Stimulated activated CD4-positive, alpha-beta T cell treated with anti-CD3 and anti-CD28 coated beads, Interleukin-1b, Interleukin-23, amount 100 ng/mL, for 4 hours (primary cell): ENCODE measurements around the gene RAB31.

Experiments used
- DNase-seq, 2 donors: peaks; one replicate each; pipeline ENCODE4 v3.0.0-alpha.2; 2020; ENCODE audit warnings: low read depth in 2 of 2

Gene RAB31

GRCh38 chr18:9712130-9712577, 4.1 kb downstream of the RAB31 start:
- DNase-seq, result no peak

GRCh38 chr18:9712611-9713010, 4.5 kb downstream of the RAB31 start:
- DNase-seq, result no peak

- no peak for DNase-seq
These were observed 6.4 kb downstream of the RAB31 start for GRCh38 chr18:9714266-9715087.

- no peak for DNase-seq
These were observed 6.9 kb downstream of the RAB31 start for GRCh38 chr18:9715088-9715343.

- no peak for DNase-seq
These were observed 8.1 kb downstream of the RAB31 start for GRCh38 chr18:9715978-9716774.

- DNase-seq, result no peak
These were observed 8.9 kb downstream of the RAB31 start for GRCh38 chr18:9716780-9717563.

DNA sequence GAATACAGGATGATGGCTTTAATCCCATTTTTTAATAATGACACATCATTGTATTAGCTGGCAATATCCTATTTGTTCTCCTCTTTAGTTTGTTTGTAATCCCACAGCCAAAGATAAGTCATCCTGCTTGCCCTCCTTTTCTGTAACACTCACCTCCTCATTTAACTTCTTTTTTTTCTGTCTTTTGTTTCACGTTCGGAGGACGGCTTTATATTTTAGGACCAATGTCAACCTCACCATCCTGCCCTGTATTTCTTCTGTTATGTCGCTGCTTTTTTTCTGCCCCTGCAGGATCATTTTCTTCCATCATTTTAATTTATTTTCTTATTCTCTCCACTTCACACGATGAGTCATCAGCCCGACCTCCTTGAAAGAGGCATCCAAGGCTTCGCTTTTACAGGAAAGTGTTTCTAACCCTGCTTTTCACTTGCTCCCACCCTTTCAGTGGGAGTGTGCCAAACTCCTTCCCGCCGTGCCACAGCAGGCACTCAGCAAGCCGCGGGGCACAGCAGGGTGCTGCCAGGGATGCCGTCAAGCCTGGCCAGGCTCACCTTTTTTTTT, 11.4 kb downstream of the RAB31 start:
- DNase-seq, result no peak

GRCh38 chr18:9720327-9720726, 12.2 kb downstream of the RAB31 start:
- DNase-seq, result no peak

GRCh38 chr18:9721893-9722550, 13.9 kb downstream of the RAB31 start:
- no peak for DNase-seq

DNA sequence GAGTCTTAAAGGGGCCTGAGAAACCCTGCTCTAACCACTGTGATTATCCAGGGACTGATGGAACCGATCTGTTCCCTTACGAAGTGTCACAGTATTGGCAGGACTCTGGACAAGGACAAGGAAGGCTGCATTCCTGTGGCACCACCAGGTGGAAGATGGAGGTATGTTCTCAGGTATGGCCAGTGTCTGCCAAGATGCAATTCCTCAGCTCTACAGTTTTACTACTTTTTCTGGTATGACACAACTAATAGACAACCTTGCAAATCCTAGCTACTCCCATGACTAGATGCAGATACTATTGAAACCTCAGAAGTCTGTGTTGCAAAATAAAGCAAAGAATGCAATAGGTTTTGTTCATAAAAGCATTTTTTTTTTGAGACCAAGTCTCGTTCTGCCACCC, 14.6 kb downstream of the RAB31 start:
- no peak for DNase-seq

DNA sequence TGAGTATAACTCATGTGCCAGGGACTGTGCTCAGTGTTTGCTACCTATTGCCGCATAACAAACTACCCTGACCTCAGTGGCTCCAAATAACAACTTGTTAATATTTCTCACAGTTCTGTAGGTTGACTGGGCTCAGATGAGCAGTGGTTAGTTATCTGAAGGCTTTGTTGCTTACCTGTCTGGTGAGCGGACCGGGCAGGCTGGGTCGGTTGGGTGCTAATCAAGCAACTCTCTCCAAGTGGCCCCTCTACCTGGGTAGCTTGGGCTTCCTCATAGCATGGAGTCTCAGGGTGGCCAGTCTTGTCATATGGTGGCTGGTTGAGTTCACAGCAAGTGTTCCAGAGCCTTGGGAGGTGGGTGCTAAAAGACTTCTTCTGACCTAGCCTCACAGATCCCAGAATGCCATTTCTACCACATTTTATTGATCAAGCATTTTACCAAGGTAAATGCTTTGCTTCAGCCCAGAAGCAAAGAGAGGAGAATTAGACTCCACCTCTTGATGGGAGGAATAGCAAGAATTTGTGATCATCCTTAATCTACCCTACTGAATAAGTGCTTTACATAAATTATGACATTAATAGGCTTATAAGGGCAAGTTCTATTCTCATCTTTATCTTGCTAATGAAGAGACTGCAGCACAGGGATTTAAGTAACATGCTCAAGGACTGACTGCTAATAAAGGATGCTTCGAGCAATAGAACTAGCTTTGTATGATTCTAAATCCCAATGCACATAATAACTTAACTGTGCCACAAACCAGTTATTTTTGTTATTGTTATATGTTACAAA, 16.9 kb downstream of the RAB31 start:
- DNase-seq, result no peak

GRCh38 chr18:9726175-9726574, 18.1 kb downstream of the RAB31 start:
- no peak for DNase-seq

DNA sequence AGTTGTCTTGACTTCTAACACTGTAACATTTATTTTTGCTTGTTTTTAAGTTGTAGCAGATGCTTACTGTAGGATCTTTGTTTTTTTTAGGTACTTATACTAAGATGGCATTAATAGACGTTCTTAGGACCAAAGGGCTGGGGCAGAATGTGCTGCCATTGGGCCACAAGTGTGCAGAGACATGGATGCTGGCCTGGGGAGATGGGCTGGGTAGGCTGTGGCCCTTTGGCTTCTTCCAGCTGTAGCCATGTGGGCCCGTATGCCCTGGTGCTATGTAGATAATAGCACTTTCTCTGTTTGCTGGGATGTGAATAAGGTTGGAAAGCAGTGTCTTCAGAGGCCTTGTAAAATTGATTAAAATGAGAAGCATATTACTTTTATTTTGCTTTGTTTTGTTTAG, 18.8 kb downstream of the RAB31 start:
- DNase-seq, result no peak

GRCh38 chr18:9730786-9731185, 22.7 kb downstream of the RAB31 start:
- DNase-seq, result no peak

DNA sequence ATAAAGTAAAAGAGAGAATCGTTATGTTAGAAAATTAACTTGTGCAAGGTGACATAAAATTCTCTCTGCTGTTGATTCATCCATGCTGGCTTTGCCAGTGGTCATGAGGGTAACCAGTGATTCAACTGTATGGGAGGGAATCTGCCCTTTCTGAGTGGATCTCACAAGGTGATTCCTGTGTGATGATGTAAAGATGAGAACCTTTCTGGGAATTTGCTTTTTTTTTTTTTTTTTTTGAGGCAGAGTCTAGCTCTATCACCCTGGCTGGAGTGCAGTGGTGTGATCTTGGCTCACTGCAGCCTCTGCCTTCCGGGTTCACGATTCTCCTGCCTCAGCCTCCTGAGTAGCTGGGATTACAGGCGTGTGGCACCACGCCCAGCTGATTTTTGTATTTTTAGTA, 23.3 kb downstream of the RAB31 start:
- no peak for DNase-seq

GRCh38 chr18:9732031-9732430, 23.9 kb downstream of the RAB31 start:
- DNase-seq, result no peak

GRCh38 chr18:9734189-9734588, 26.1 kb downstream of the RAB31 start:
- no peak for DNase-seq

- DNase-seq, result no peak
These were observed 27.1 kb downstream of the RAB31 start for GRCh38 chr18:9735238-9735637.

GRCh38 chr18:9735879-9736278, 27.8 kb downstream of the RAB31 start:
- DNase-seq, result no peak

- no peak for DNase-seq
These were observed 28.3 kb downstream of the RAB31 start for GRCh38 chr18:9736286-9736835.

- no peak for DNase-seq
These were observed 28.9 kb downstream of the RAB31 start for GRCh38 chr18:9737006-9737405.
